Nephron progenitor cell (in vitro differentiated cells): ENCODE measurements around the gene MYO3B.
"Not testable (repeated sequence)": the region's sequence is repeated elsewhere in the genome, so short reads cannot be mapped to it uniquely, and the experiment has no call there.

Source experiments
- DNase-seq: peaks from one replicate; pipeline ENCODE4 v3.0.0; 2021
- H3K27ac Mint-ChIP-seq: 2 replicates; pipeline ENCODE4 v1.8.0; 2021; ENCODE audit warnings: mild to moderate bottlenecking, moderate library complexity, mixed read lengths
- H3K27me3 Mint-ChIP-seq: 2 replicates; pipeline ENCODE4 v1.8.0; 2021; ENCODE audit warnings: mild to moderate bottlenecking, low read depth, mixed read lengths; ENCODE audit not compliant: poor library complexity
- H3K36me3 Mint-ChIP-seq: 2 replicates; pipeline ENCODE4 v1.8.0; 2021; ENCODE audit warnings: low read depth, mixed read lengths
- H3K4me1 Mint-ChIP-seq: 2 replicates; pipeline ENCODE4 v1.8.0; 2021; ENCODE audit warnings: mixed read lengths
- H3K4me3 Mint-ChIP-seq: 2 replicates; pipeline ENCODE4 v1.8.0; 2021; ENCODE audit warnings: mild to moderate bottlenecking, moderate library complexity, mixed read lengths
- H3K9me3 Mint-ChIP-seq: 2 replicates; pipeline ENCODE4 v1.8.0; 2021; ENCODE audit warnings: mild to moderate bottlenecking, moderate library complexity, mixed read lengths
- CTCF ChIP-seq: fragments of 200-600 bp; sonication (generic); IDR thresholded peaks from 2 replicates; pipeline ENCODE4 v1.5.0; 2021; ENCODE audit warnings: antibody characterized with exemption

Gene MYO3B

GRCh38 chr2:170206805-170207407 lies 29.0 kb downstream of the MYO3B start:
- H3K9me3 Mint-ChIP-seq, result peaks cover 20% of the 10 kb centered on the region
- no peak overlapping the region for H3K4me3 Mint-ChIP-seq
- no peak overlapping the region for H3K27ac Mint-ChIP-seq
- no peak for DNase-seq
- TF ChIP-seq CTCF, result no peak
- H3K36me3 Mint-ChIP-seq, result peaks cover 5% of the 10 kb centered on the region
- peaks cover 2% of the 10 kb centered on the region for H3K27me3 Mint-ChIP-seq
- H3K4me1 Mint-ChIP-seq, result no peaks in the 10 kb centered on the region

GRCh38 chr2:170207901-170208300 lies 30.0 kb downstream of the MYO3B start:
- DNase-seq, result no peak
- TF ChIP-seq CTCF, result no peak
- Mint-ChIP-seq H3K9me3 (peaks cover 20% of the 10 kb centered on the region), H3K27me3 (peaks cover 2% of the 10 kb centered on the region), H3K36me3 (peaks cover 5% of the 10 kb centered on the region), H3K4me3 (no peak overlapping the region), H3K27ac (no peak overlapping the region), H3K4me1 (peaks cover 2% of the 10 kb centered on the region)

GRCh38 chr2:170208967-170209366 lies 31.0 kb downstream of the MYO3B start:
- H3K4me3 Mint-ChIP-seq, result no peak overlapping the region
- H3K36me3 Mint-ChIP-seq, result peaks cover 5% of the 10 kb centered on the region

GRCh38 chr2:170212625-170213280 lies 34.8 kb downstream of the MYO3B start:
- Mint-ChIP-seq H3K27ac (peak overlapping the region; percentile 23), H3K27me3 (peaks cover 2% of the 10 kb centered on the region), H3K4me1 (peaks cover 31% of the 10 kb centered on the region), H3K9me3 (peaks cover 10% of the 10 kb centered on the region), H3K36me3 (no peaks in the 10 kb centered on the region), H3K4me3 (no peak overlapping the region)
- TF ChIP-seq CTCF, result no peak
- no peak for DNase-seq

More at GRCh38 chr2:170208967-170209366, 31.0 kb downstream of the MYO3B start:
- no peak for TF ChIP-seq CTCF
- Mint-ChIP-seq H3K27me3 (peaks cover 2% of the 10 kb centered on the region), H3K27ac (no peak overlapping the region), H3K4me1 (peaks cover 9% of the 10 kb centered on the region), H3K9me3 (peaks cover 20% of the 10 kb centered on the region)
- no peak for DNase-seq

GRCh38 chr2:170213281-170213625 lies 35.3 kb downstream of the MYO3B start:
- H3K4me1 Mint-ChIP-seq, result peaks cover 31% of the 10 kb centered on the region
- not testable (repeated sequence) for H3K27me3 Mint-ChIP-seq, H3K36me3 Mint-ChIP-seq, DNase-seq, H3K4me3 Mint-ChIP-seq
- H3K9me3 Mint-ChIP-seq, result peaks cover 10% of the 10 kb centered on the region
- peak overlapping the region; percentile 23 for H3K27ac Mint-ChIP-seq

GRCh38 chr2:170213651-170214050 lies 35.7 kb downstream of the MYO3B start:
- Mint-ChIP-seq H3K4me3 (no peak overlapping the region), H3K9me3 (peaks cover 10% of the 10 kb centered on the region), H3K4me1 (peaks cover 31% of the 10 kb centered on the region), H3K36me3 (no peaks in the 10 kb centered on the region), H3K27ac (no peak overlapping the region), H3K27me3 (peaks cover 2% of the 10 kb centered on the region)
- TF ChIP-seq CTCF, result no peak
- no peak for DNase-seq
